Measurements from ENCODE around the gene PAPPA. TPM values are rescaled to one million over a fixed set of nuclear protein-coding genes. Genes with fewer than 3 reads are reported as not detected.

PAPPA gene
- total RNA-seq, 2 experiments from 2014 or later = not detected

DNA sequence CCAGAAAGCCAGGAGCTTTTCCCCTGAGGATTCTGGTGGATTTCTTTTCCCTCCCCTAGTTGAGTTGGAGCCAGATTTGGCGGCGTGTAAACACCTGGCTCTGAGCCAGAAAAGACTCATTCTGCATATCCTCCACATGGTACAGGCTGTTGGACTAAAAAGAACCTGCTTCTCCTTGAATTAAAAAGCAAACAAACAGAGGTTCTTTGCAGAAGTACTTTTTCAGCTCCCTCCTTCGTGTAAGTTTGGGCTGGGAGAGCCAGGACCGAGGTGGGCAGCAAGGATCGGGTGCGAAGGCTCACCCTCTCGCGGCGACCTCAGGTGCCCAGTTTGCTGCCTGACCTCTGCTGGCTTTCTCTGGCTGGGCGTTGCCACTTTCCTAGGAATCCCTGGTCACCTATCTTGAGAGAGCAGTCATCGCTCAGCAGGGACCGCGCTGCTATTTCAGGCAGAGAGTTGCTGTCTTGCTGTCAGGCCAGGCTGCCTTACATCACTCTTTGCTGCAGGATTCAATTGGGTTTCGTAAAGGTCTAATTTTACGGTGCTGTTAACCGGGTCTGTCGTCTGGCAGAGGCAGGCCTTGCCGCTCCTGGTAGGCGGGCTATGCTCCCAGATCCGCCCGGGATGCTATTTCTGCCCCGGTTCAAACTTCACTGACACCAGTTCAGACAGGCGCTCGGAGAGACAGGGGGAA, 3.2 kb downstream of the PAPPA start:
- no peak overlapping the region for H3K27ac Mint-ChIP-seq
- CTCF ChIA-PET = no interaction called here

DNA sequence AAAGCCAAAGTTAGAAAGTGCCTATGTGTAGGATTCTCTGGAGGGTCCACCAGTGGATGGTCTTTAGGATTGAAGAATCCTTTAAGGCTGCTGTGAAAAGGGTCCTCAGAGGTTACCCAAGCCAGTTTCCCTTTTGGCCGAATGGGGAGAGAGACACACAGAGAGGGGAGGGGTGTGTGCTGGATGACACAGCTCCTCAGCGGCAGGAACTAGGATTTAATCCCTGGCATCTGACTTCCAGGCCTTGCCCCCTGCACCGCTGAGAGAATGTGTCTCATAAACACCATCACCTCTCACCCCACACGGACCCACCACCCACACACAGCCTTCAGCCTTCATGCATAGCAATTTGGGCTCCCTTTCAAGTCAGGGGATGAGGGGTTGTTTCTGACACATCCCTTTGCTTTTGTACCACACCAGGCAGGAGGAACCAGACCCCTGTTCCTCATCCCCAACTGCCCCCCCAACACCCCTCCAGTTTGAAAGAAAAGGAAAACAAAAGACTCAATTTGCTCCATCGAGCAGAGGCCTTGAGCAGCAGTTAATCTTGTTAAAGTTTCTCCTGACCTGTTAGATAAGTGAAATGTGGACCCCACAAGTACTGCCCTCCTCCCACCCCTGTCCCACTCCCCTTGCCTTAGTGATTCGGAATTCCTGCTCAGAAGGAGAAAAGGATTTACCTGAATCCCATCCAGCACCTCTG, 4.0 kb downstream of the PAPPA start:
- no peak overlapping the region for H3K4me3 Mint-ChIP-seq
- no peak for DNase-seq
- H3K9me3 Mint-ChIP-seq = no peaks in the 10 kb centered on the region
- H3K27ac Mint-ChIP-seq = no peak overlapping the region
- H3K27me3 Mint-ChIP-seq = peaks cover 44% of the 10 kb centered on the region
- ChIA-PET CTCF (no interaction called here), POLR2A (no interaction called here)
- no peaks in the 10 kb centered on the region for H3K4me1 Mint-ChIP-seq
- H3K36me3 Mint-ChIP-seq (ENCODE audit: low read depth) = no peaks in the 10 kb centered on the region

More for the DNA sequence above, 3.2 kb downstream of the PAPPA start:
- DNase-seq = no peak
- Mint-ChIP-seq H3K9me3 (no peaks in the 10 kb centered on the region), H3K4me1 (no peaks in the 10 kb centered on the region), H3K4me3 (no peak overlapping the region), H3K27me3 (peaks cover 51% of the 10 kb centered on the region), H3K36me3 (ENCODE audit: low read depth) (no peaks in the 10 kb centered on the region)
- POLR2A ChIA-PET = no interaction called here

DNA sequence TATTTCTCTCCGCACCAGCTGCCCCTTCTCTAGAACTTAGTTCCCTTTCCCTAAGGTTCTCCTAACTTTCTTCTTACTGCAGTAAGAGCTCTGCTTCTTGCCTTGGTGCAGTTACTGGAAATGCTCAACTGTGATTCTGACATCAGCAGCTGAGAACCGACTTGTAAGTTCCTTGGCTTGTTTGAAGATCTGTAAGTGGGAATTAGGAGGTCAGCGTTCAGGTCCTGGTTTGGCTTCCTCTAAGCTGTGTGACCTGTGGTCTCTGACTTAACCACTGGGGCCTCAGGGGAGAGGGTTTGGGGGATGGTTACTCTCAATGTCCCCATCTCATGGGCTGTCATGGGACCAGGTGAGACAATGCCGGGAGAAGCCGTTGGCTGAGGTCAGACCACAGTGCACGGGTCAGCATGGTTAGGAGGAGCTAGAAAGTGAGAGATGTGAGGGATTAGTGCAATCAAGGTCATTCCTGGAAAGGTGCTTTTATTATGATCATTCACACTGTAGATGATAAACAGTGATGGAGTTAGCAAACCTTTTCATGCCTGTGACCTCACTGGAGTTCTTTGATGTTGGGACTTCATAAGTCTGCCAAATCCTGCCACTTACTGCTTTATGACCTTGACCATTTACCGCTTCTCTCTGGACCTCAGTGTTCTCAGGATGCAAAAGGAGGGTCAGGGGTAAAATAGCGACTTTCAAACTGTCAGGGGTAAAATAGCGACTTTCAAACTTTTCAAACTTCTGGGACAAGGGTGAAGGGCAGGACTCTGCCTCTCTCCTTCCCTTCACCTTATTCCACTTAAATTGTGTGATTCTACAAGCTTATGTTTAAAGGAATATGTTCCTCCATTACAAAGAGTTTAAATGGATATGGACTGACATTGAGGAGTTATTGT, 7.3 kb downstream of the PAPPA start:
- H3K36me3 Mint-ChIP-seq (ENCODE audit: low read depth) = no peaks in the 10 kb centered on the region
- ChIA-PET CTCF (no interaction called here), POLR2A (no interaction called here)
- H3K27ac Mint-ChIP-seq = no peak overlapping the region
- no peak for DNase-seq
- peaks cover 17% of the 10 kb centered on the region for H3K27me3 Mint-ChIP-seq
- no peak overlapping the region for H3K4me3 Mint-ChIP-seq
- H3K4me1 Mint-ChIP-seq = no peaks in the 10 kb centered on the region
- H3K9me3 Mint-ChIP-seq = no peaks in the 10 kb centered on the region

DNA sequence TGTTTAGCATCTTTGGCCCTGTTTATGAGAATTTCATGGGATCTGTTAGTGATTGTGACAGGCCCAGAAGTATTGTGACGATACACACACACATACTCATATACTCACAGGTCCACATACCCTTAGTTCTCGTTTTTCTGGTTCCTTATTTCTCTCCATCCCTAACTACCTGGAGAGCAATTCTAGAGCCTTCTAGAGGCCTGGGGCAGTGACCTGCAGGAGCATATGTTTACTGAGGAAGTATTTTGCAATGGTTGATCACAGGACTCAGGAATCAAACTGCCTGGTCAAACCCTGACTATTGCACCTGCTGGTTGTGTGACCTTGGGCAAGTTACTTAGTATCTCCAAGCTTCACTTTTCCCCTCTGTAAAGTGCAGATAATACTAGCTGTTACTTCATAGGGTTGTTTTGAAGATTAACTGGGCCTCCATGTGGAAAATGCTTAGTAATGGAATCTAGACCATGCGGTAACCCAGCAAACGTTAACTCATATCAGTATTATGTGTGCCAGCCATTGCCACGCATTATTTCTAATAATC, 8.7 kb downstream of the PAPPA start:
- H3K4me3 Mint-ChIP-seq = no peak overlapping the region
- H3K4me1 Mint-ChIP-seq = no peaks in the 10 kb centered on the region
- H3K27ac Mint-ChIP-seq = no peak overlapping the region
- DNase-seq = no peak
- H3K36me3 Mint-ChIP-seq (ENCODE audit: low read depth) = no peaks in the 10 kb centered on the region
- peaks cover 5% of the 10 kb centered on the region for H3K27me3 Mint-ChIP-seq
- ChIA-PET CTCF (no interaction called here), POLR2A (no interaction called here)
- H3K9me3 Mint-ChIP-seq = no peaks in the 10 kb centered on the region

DNA sequence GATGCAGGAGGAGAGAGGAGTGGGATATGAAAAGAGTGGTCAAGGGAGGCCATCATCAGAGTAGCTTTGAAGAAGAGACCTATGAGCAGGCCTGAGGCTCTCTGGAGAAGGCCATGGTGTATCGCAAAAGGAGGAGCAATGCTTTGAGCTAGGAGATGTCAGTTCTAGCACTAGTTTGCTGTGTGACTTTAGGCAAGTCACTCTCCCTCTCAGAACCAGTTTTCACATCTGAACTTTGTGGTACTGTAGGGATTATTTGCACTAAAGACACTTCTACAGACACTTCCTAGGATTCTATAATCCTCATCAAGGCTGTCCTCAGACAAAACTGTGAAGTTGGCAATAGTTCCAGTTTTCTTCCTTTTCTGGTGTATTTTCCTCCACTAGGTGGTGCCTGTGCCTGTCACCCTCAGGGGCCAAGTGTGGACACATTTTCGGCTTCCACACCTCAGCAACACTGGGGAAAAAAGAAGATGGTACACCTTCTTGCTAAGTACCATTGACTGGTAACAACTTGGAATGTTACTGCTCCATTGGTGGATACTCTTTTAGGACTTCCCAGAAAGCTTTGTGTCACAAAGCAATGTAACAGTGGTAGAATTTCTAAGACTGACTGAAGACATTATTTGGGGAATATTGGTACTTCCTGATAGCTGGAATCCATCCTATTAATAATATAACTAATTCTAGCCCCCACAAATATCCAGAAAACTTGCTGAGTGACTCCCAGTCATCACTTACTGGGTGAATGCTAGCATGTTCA, 9.9 kb downstream of the PAPPA start:
- no peaks in the 10 kb centered on the region for H3K9me3 Mint-ChIP-seq
- H3K27ac Mint-ChIP-seq = no peak overlapping the region
- POLR2A ChIA-PET = no interaction called here
- CTCF ChIA-PET = interaction anchor here (1.0 kb wide), 1 partner anchor 13 kb away, joined by 3 read pairs; no protein-coding TSS in a partner anchor
- no peaks in the 10 kb centered on the region for H3K36me3 Mint-ChIP-seq (ENCODE audit: low read depth)
- no peaks in the 10 kb centered on the region for H3K27me3 Mint-ChIP-seq
- no peak overlapping the region for H3K4me3 Mint-ChIP-seq
- no peak for DNase-seq
- H3K4me1 Mint-ChIP-seq = no peaks in the 10 kb centered on the region

DNA sequence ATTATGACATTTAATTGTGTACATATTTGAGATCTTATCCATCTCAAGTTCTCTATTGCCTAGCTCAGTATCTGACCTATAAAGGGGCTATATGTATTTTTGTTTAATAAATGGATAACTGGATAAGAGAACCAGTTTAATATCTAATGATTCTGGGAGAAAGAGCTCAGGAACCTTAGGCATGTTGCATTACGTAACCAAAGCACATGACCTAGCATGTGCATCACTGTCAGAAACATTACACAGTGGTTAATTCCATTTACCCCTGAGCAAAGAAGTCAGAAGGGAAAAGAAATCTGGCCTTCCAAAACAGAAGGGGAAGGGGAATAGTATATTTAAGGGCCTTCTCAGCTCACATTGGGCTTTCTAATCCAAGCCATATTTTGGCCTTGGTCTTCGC, 12.3 kb downstream of the PAPPA start:
- no peaks in the 10 kb centered on the region for H3K4me1 Mint-ChIP-seq
- ChIA-PET CTCF (interaction anchor here (1.1 kb wide), 1 partner anchor 13 kb away, joined by 3 read pairs; no protein-coding TSS in a partner anchor), POLR2A (no interaction called here)
- H3K9me3 Mint-ChIP-seq = no peaks in the 10 kb centered on the region
- no peaks in the 10 kb centered on the region for H3K36me3 Mint-ChIP-seq (ENCODE audit: low read depth)
- H3K4me3 Mint-ChIP-seq = no peak overlapping the region
- DNase-seq = no peak
- H3K27ac Mint-ChIP-seq = no peak overlapping the region
- H3K27me3 Mint-ChIP-seq = no peaks in the 10 kb centered on the region

DNA sequence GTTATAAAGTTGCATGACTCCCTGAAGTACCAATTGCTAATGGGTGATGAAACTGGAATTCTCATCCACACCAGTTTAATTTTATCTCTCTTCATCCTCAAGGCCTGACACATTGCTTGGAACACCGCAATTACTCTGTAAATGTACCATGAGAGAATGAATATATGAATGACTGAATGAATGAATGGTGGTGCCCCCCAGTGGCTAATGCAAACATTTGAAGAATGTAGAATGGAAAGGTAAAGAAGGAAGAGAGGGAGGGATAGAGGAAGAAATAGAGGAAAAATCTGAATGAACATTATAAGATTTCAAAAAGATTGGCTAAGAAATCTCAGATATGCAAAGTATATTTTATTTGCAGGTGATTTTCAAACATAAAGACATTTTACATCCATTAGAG, 13.1 kb downstream of the PAPPA start:
- Mint-ChIP-seq H3K9me3 (no peaks in the 10 kb centered on the region), H3K4me1 (no peaks in the 10 kb centered on the region), H3K36me3 (ENCODE audit: low read depth) (no peaks in the 10 kb centered on the region), H3K27ac (no peak overlapping the region), H3K27me3 (no peaks in the 10 kb centered on the region), H3K4me3 (no peak overlapping the region)
- CTCF ChIA-PET = no interaction called here
- POLR2A ChIA-PET = no interaction called here
- no peak for DNase-seq

DNA sequence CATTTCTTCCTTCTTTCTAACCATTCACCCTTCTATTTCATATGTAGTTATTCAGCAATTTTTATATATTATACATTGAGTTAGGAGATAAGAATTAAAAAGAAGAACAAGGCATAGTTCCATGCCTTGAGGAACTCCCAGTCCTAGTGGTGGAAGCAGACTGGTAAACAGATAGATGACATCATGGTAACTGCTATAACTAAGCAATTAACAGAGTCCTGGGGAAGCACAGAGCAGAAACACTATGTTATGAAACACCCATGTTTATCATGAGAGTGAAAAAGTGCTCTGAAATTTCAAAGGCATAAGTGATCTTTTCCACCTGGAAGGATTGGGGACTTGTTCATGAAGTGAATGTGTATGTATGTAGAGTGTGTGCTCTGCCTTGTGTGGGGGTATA, 14.6 kb downstream of the PAPPA start:
- Mint-ChIP-seq H3K27ac (no peak overlapping the region), H3K9me3 (no peaks in the 10 kb centered on the region), H3K4me1 (no peaks in the 10 kb centered on the region), H3K27me3 (no peaks in the 10 kb centered on the region), H3K36me3 (ENCODE audit: low read depth) (no peaks in the 10 kb centered on the region), H3K4me3 (no peak overlapping the region)
- ChIA-PET POLR2A (no interaction called here), CTCF (no interaction called here)
- DNase-seq = no peak

DNA sequence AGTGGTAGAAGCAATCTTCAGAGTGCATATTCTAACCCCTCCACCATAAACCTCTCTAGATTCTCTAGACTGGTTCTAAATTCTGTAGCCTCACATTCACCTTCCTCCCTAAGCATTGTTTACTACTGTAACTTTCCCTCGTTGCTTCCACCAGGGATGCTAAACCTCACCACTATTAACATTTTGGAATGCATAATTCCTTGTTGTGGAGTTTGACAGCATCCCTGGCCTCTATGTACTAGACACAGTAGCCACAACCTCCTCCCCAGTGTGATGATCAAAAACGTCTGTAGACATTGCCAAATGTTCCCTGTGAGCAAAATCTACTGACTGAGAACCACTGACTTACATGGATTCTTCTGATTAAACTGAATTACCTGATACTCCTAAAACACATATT, 18.6 kb downstream of the PAPPA start:
- no peaks in the 10 kb centered on the region for H3K27me3 Mint-ChIP-seq
- POLR2A ChIA-PET = no interaction called here
- no peaks in the 10 kb centered on the region for H3K4me1 Mint-ChIP-seq
- no peak overlapping the region for H3K27ac Mint-ChIP-seq
- no peaks in the 10 kb centered on the region for H3K36me3 Mint-ChIP-seq (ENCODE audit: low read depth)
- DNase-seq = no peak
- CTCF ChIA-PET = no interaction called here
- no peak overlapping the region for H3K4me3 Mint-ChIP-seq
- H3K9me3 Mint-ChIP-seq = no peaks in the 10 kb centered on the region

DNA sequence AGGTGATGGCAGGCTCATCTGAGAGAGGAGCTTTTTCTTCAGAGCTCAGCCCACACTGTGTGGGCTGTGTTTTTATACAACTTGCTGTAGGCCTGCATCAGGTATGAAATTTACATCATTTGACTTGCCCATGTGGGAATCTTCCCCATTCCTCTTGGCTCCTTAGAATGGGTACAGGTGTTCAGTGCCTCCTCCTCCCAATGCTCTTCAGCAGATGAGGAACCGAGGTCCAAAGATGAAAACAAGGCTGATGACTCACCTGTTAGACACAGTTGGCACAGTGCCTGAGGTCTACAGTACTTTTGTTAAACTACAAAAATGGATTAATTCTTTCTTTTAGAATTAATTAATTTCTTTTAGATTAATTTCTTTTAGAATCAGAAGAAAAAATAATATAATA, 20.8 kb downstream of the PAPPA start:
- Mint-ChIP-seq H3K27ac (no peak overlapping the region), H3K27me3 (no peaks in the 10 kb centered on the region), H3K4me3 (no peak overlapping the region), H3K9me3 (no peaks in the 10 kb centered on the region), H3K4me1 (no peaks in the 10 kb centered on the region), H3K36me3 (ENCODE audit: low read depth) (no peaks in the 10 kb centered on the region)
- no peak for DNase-seq
- CTCF ChIA-PET = no interaction called here
- POLR2A ChIA-PET = no interaction called here

DNA sequence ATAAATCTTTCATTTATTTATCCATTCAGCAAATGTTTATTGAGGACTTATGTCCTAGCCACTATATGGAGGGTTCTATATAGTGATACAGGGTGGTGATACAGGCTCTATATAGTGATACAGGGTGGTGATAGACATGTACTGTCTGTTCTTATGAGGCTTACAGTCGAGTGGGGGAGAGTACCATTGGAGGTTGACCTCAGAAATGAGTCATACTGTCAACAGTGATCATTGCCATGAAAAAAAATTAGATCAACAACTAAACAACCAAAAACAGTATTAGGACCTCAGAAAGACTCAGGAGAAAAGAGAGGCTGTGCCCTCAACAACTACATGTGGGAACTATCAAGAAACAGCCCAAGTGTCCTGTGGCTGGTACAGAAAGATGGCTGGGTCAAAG, 22.0 kb downstream of the PAPPA start:
- Mint-ChIP-seq H3K36me3 (ENCODE audit: low read depth) (no peaks in the 10 kb centered on the region), H3K27ac (no peak overlapping the region), H3K9me3 (no peaks in the 10 kb centered on the region), H3K27me3 (no peaks in the 10 kb centered on the region), H3K4me1 (no peaks in the 10 kb centered on the region), H3K4me3 (no peak overlapping the region)
- POLR2A ChIA-PET = no interaction called here
- CTCF ChIA-PET = no interaction called here
- DNase-seq = no peak

DNA sequence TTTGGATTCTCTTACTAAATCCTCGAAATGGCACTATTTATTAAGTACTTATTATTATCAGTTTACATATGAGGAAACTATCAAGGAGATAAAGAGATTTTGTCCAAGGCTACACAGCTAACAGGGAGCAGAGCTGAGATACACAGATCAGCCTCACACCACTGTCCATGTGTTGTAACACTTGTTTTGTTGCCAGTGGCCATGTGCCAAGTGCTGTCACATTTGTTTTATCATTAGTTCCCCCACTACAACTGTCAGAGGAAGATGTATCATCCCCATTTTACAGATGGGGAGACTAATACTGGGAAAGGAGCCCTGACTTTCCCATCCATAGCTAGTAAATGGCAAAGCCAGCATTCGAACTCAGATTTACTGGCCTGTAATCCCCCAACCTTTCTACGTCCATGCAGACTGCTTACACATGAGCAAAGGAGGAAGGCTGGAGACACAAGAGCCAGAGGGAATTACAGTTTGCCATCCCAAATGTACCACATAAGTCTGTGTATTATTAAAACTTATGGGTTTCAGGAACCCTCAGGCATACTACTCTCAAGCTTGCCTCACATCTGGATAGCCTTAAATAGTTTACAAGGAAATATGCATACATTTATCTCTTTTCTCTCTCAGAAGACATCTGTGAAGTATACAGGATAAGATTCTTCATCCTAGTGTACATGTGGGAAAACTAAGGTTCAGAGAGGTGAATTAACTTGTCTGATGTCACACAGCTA, 25.1 kb downstream of the PAPPA start:
- CTCF ChIA-PET = no interaction called here
- no peaks in the 10 kb centered on the region for H3K27me3 Mint-ChIP-seq

More for the DNA sequence above, 25.1 kb downstream of the PAPPA start:
- H3K4me3 Mint-ChIP-seq = no peak overlapping the region
- H3K9me3 Mint-ChIP-seq = no peaks in the 10 kb centered on the region
- no peak for DNase-seq
- H3K4me1 Mint-ChIP-seq = no peaks in the 10 kb centered on the region
- H3K27ac Mint-ChIP-seq = no peak overlapping the region
- H3K36me3 Mint-ChIP-seq (ENCODE audit: low read depth) = no peaks in the 10 kb centered on the region
- POLR2A ChIA-PET = no interaction called here

Measured in activated CD4-positive, alpha-beta memory T cell treated with anti-CD3 and anti-CD28 coated beads, Interleukin-2, amount 10 ng/mL, durations not matched to agents 7 days and 5 days (primary cell).